ENCODE results near the gene CDH5. TPM values are rescaled to one million over a fixed set of nuclear protein-coding genes. Genes with fewer than 3 reads are reported as not detected.

The CDH5 gene
- total RNA-seq, 1 experiment from 2014 or later: 0.28 TPM

DNA sequence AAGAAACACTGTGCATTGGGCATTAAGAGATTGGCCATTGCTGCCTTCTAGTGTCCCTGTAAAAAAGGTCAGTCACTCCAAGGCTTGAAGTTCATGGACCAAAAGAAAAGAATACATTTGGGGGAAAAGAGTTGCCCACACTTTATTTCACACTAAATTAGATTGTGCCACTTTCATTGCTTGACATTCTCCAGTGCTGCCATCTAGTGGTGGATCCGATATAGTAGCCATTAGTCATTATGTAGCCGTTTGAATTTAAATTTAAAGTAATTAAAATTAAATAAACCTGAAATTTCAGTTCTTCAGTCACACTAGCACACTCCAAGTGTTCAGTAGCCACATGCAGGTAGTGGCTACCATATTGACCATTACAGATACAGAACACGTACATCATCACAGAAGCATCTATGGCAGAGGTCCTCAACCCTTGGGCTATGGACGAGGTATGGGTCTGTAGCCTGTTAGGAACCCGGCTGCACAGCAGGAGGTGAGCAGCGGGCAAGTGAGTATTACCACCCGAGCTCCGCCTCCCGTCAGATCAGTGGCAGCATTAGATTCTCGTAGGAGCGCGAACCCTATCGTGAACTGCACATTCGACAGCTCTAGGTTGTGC, 21.9 kb upstream of the CDH5 start:
- peaks cover 7% of the 10 kb centered on the region for H3K4me1 Mint-ChIP-seq
- H3K4me3 Mint-ChIP-seq: no peak overlapping the region
- ChIA-PET POLR2A (no interaction called here), CTCF (interaction anchor here (0.7 to 5.9 kb wide), 19 partner anchors 9 to 234 kb away, joined by 3 to 103 read pairs (median 3); partner anchors contain the start of gene CMTM2)
- TF ChIP-seq, protein P1, sequence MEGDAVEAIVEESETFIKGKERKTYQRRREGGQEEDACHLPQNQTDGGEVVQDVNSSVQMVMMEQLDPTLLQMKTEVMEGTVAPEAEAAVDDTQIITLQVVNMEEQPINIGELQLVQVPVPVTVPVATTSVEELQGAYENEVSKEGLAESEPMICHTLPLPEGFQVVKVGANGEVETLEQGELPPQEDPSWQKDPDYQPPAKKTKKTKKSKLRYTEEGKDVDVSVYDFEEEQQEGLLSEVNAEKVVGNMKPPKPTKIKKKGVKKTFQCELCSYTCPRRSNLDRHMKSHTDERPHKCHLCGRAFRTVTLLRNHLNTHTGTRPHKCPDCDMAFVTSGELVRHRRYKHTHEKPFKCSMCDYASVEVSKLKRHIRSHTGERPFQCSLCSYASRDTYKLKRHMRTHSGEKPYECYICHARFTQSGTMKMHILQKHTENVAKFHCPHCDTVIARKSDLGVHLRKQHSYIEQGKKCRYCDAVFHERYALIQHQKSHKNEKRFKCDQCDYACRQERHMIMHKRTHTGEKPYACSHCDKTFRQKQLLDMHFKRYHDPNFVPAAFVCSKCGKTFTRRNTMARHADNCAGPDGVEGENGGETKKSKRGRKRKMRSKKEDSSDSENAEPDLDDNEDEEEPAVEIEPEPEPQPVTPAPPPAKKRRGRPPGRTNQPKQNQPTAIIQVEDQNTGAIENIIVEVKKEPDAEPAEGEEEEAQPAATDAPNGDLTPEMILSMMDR (IDR thresholded peaks at IDR 0.05): peak; percentile 73
- no peak for TF ChIP-seq ZNF416 (CRISPR knock-in tag; IDR thresholded peaks at IDR 0.05)
- peaks cover 11% of the 10 kb centered on the region for H3K27me3 Mint-ChIP-seq (ENCODE audit: low read depth)
- H3K9me3 Mint-ChIP-seq: peaks cover 12% of the 10 kb centered on the region
- H3K27ac Mint-ChIP-seq: no peak overlapping the region
- peaks cover 2% of the 10 kb centered on the region for H3K36me3 Mint-ChIP-seq
- no peak for ATAC-seq
- no peak for DNase-seq (ENCODE audit: low spot score)

- Mint-ChIP-seq H3K9me3 (peaks cover 12% of the 10 kb centered on the region), H3K4me1 (peaks cover 7% of the 10 kb centered on the region), H3K27me3 (ENCODE audit: low read depth) (peaks cover 17% of the 10 kb centered on the region), H3K4me3 (no peak overlapping the region), H3K27ac (no peak overlapping the region), H3K36me3 (peaks cover 2% of the 10 kb centered on the region)
- TF ChIP-seq FOXP4 (CRISPR knock-in tag; IDR thresholded peaks at IDR 0.05) (no peak), ZNF425 (CRISPR knock-in tag; conservative IDR thresholded peaks at IDR 0.05) (no peak), ZNF671 (CRISPR knock-in tag; IDR thresholded peaks at IDR 0.05) (no peak), NR3C1 (CRISPR knock-in tag; conservative IDR thresholded peaks at IDR 0.05; ENCODE audit: low read depth) (no peak), CREM (CRISPR knock-in tag; IDR thresholded peaks at IDR 0.05) (no peak), ATF1 (CRISPR knock-in tag; IDR thresholded peaks at IDR 0.05) (no peak), GRHL2 (CRISPR knock-in tag; IDR thresholded peaks at IDR 0.05; ENCODE audit: insufficient replicate concordance, severe bottlenecking) (no peak), NR2C2 (CRISPR knock-in tag; IDR thresholded peaks at IDR 0.05) (no peak), SMAD4 (CRISPR knock-in tag; IDR thresholded peaks at IDR 0.05) (no peak), TP53 (CRISPR knock-in tag; IDR thresholded peaks at IDR 0.05) (no peak), IRF2 (CRISPR knock-in tag; IDR thresholded peaks at IDR 0.05; ENCODE audit: borderline replicate concordance, low read depth) (no peak)
- TF ChIP-seq, protein P1 (IDR thresholded peaks at IDR 0.05): no peak
- TF ChIP-seq, protein P2, sequence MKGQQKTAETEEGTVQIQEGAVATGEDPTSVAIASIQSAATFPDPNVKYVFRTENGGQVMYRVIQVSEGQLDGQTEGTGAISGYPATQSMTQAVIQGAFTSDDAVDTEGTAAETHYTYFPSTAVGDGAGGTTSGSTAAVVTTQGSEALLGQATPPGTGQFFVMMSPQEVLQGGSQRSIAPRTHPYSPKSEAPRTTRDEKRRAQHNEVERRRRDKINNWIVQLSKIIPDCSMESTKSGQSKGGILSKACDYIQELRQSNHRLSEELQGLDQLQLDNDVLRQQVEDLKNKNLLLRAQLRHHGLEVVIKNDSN (CRISPR knock-in tag; IDR thresholded peaks at IDR 0.05): no peak
- TF ChIP-seq, protein P3, sequence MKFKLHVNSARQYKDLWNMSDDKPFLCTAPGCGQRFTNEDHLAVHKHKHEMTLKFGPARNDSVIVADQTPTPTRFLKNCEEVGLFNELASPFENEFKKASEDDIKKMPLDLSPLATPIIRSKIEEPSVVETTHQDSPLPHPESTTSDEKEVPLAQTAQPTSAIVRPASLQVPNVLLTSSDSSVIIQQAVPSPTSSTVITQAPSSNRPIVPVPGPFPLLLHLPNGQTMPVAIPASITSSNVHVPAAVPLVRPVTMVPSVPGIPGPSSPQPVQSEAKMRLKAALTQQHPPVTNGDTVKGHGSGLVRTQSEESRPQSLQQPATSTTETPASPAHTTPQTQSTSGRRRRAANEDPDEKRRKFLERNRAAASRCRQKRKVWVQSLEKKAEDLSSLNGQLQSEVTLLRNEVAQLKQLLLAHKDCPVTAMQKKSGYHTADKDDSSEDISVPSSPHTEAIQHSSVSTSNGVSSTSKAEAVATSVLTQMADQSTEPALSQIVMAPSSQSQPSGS (CRISPR knock-in tag; IDR thresholded peaks at IDR 0.05; ENCODE audit: borderline replicate concordance, low read depth): no peak
- TF ChIP-seq, protein P4, sequence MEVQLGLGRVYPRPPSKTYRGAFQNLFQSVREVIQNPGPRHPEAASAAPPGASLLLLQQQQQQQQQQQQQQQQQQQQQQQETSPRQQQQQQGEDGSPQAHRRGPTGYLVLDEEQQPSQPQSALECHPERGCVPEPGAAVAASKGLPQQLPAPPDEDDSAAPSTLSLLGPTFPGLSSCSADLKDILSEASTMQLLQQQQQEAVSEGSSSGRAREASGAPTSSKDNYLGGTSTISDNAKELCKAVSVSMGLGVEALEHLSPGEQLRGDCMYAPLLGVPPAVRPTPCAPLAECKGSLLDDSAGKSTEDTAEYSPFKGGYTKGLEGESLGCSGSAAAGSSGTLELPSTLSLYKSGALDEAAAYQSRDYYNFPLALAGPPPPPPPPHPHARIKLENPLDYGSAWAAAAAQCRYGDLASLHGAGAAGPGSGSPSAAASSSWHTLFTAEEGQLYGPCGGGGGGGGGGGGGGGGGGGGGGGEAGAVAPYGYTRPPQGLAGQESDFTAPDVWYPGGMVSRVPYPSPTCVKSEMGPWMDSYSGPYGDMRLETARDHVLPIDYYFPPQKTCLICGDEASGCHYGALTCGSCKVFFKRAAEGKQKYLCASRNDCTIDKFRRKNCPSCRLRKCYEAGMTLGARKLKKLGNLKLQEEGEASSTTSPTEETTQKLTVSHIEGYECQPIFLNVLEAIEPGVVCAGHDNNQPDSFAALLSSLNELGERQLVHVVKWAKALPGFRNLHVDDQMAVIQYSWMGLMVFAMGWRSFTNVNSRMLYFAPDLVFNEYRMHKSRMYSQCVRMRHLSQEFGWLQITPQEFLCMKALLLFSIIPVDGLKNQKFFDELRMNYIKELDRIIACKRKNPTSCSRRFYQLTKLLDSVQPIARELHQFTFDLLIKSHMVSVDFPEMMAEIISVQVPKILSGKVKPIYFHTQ (CRISPR knock-in tag; IDR thresholded peaks at IDR 0.05): no peak
- ChIA-PET CTCF (interaction anchor here (5.9 kb wide), 1 partner anchor 9 kb away, joined by 103 read pairs; no protein-coding TSS in a partner anchor), POLR2A (no interaction called here)
- DNase-seq (ENCODE audit: low spot score) (no peak), ATAC-seq (peak; percentile 11; the same call in 1 of the 2 replicates)
These were observed 20.3 kb upstream of the CDH5 start for GRCh38 chr16:66346221-66346620.

All from WTC11 (cell line).